Immature natural killer cell (primary cell): Measurements from ENCODE around the gene HIPK2. TPM values are rescaled to one million over a fixed set of nuclear protein-coding genes. Genes with fewer than 3 reads are reported as not detected.
A peak's percentile ranks its signal among the peaks of the same experiment; 100 is the strongest.

ENCODE experiments used
- DNase-seq, 3 donors: peaks; one replicate each; pipeline ENCODE4 v3.0.0; 2022; ENCODE audit warnings: mixed read lengths in 1 of 3
- H3K27ac Mint-ChIP-seq, 6 donors: one replicate each; pipeline ENCODE4 v1.8.0; 2020; ENCODE audit warnings: mixed read lengths in 6 of 6, mild to moderate bottlenecking in 5 of 6, inconsistent platforms in 4 of 6, moderate library complexity in 3 of 6
- H3K27me3 Mint-ChIP-seq, 3 donors: one replicate each; pipeline ENCODE4 v1.8.0; 2020 to 2021; ENCODE audit warnings: low read depth in 3 of 3, mild to moderate bottlenecking in 3 of 3, mixed read lengths in 3 of 3, moderate library complexity in 3 of 3, inconsistent platforms in 1 of 3
- H3K36me3 Mint-ChIP-seq, 3 donors: one replicate each; pipeline ENCODE4 v1.8.0; 2020; ENCODE audit warnings: mixed read lengths in 3 of 3, inconsistent platforms in 2 of 3, mild to moderate bottlenecking in 2 of 3
- H3K4me1 Mint-ChIP-seq, 2 donors: one replicate each; pipeline ENCODE4 v1.8.0; 2020; ENCODE audit warnings: inconsistent platforms in 2 of 2, mild to moderate bottlenecking in 2 of 2, mixed read lengths in 2 of 2, moderate library complexity in 1 of 2
- H3K4me3 Mint-ChIP-seq, 5 donors: one replicate each; pipeline ENCODE4 v1.8.0; 2020; ENCODE audit warnings: mild to moderate bottlenecking in 5 of 5, mixed read lengths in 5 of 5, inconsistent platforms in 3 of 5, moderate library complexity in 3 of 5
- H3K9me3 Mint-ChIP-seq, 6 donors: one replicate each; pipeline ENCODE4 v1.8.0; 2020; ENCODE audit warnings: mild to moderate bottlenecking in 6 of 6, mixed read lengths in 6 of 6, inconsistent platforms in 4 of 6, moderate library complexity in 3 of 6
- polyA plus RNA-seq, 3 donors: library from polyadenylated mRNA; unstranded; fragments of 300-500 nt; fragmentation: Illumina TruSeq; gene quantifications; one replicate each; pipeline ENCODE4 v1.2.3, GENCODE V29; 2021

HIPK2 gene
- polyA plus RNA-seq, 3 donors from 2014 or later = 3.5 to 14.2 (median 3.7) TPM

GRCh38 chr7:139669106-139670061 is 108.4 kb downstream of the HIPK2 start:
- Mint-ChIP-seq H3K27ac (peak overlapping the region in 4 of 6 donors; percentile 45 to 82 (median 76)), H3K4me3 (peak overlapping the region in 2 of 5 donors; percentile 24 to 39), H3K27me3 (peaks cover 0 to 3% (median 1%) of the 10 kb centered on the region in 3 donors), H3K36me3 (peaks cover 0 to 3% (median 0%) of the 10 kb centered on the region in 3 donors), H3K9me3 (no peaks in the 10 kb centered on the region), H3K4me1 (peaks cover 35 to 56% of the 10 kb centered on the region in 2 donors)
- no peak for DNase-seq

DNA sequence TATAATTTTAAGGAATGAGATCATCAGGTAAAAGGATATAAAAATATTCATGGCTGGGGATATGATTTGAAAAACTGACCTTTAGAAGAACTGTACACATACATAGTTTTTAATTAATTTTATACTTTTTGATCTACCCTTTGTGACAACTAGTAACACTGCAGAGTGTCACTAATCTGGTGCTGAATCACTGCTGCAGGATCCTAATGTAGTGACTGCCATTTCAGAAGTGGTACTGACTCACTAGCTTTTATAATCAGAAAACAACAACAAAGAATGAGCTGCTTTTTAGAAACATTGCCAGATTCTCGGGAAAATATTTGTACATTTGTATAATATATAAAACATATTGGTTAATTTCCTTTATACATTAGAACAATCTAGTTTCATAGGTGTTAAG is 110.4 kb downstream of the HIPK2 start:
- Mint-ChIP-seq H3K27ac (no peak overlapping the region), H3K4me1 (peaks cover 47 to 71% of the 10 kb centered on the region in 2 donors), H3K36me3 (peaks cover 0 to 4% (median 0%) of the 10 kb centered on the region in 3 donors), H3K27me3 (no peaks in the 10 kb centered on the region), H3K4me3 (no peak overlapping the region), H3K9me3 (no peaks in the 10 kb centered on the region)
- DNase-seq = no peak

GRCh38 chr7:139666501-139666900 is 111.3 kb downstream of the HIPK2 start:
- no peak for DNase-seq
- H3K9me3 Mint-ChIP-seq = no peaks in the 10 kb centered on the region
- H3K27me3 Mint-ChIP-seq = no peaks in the 10 kb centered on the region
- no peak overlapping the region for H3K27ac Mint-ChIP-seq
- no peak overlapping the region for H3K4me3 Mint-ChIP-seq
- peaks cover 0 to 4% (median 0%) of the 10 kb centered on the region in 3 donors for H3K36me3 Mint-ChIP-seq
- H3K4me1 Mint-ChIP-seq = peaks cover 56 to 74% of the 10 kb centered on the region in 2 donors

DNA sequence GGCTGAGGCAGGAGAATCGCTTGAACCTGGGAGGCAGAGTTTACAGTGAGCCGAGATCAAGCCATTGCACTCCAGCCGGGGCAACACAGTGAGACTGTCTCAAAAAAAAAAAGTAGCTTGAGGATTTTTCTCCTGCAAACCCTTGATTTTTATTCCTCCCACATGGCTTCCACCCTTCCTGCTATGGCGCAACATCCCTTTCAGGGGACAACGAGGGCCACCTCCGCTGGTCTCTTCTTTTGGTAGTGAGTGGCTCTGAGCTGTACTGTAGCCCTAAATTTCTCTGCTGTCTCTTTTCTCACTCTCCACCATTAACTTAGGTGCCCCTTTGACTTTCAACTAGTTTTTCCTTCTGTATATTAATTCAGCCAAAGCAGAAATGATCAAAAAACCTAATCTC is 113.4 kb downstream of the HIPK2 start:
- Mint-ChIP-seq H3K4me1 (peaks cover 67 to 86% of the 10 kb centered on the region in 2 donors), H3K4me3 (no peak overlapping the region), H3K27ac (peak overlapping the region in 4 of 6 donors; percentile 14 to 46 (median 33)), H3K36me3 (peaks cover 0 to 4% (median 0%) of the 10 kb centered on the region in 3 donors), H3K9me3 (no peaks in the 10 kb centered on the region), H3K27me3 (no peaks in the 10 kb centered on the region)
- no peak for DNase-seq

- H3K36me3 Mint-ChIP-seq = peaks cover 0 to 4% (median 0%) of the 10 kb centered on the region in 3 donors
- H3K4me1 Mint-ChIP-seq = peaks cover 64 to 86% of the 10 kb centered on the region in 2 donors
- H3K27ac Mint-ChIP-seq = peak overlapping the region in 4 of 6 donors; percentile 9 to 53 (median 28)
- no peaks in the 10 kb centered on the region for H3K9me3 Mint-ChIP-seq
- no peak for DNase-seq
- H3K4me3 Mint-ChIP-seq = peak overlapping the region in 2 of 5 donors; percentile 2 to 66
- H3K27me3 Mint-ChIP-seq = no peaks in the 10 kb centered on the region
Measured at GRCh38 chr7:139663608-139664177, 114.1 kb downstream of the HIPK2 start.

DNA sequence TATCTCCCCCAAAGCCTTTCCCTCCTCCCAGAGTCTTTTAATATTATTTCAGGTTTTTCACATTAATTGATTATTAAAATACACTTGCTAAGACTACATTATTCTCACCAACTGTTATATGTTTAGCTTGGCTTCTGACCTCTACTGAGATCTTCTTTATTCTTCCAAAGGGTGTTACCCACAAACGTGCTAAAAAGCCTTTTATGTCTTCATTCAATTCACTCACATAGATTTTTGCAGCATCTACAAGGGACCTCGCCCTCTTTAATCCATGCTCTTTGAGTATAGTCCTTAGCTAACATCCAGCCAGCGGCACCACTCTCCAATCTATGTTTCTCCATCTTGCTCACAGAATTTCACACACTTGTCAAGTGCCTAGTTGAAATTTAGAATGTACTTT is 115.9 kb downstream of the HIPK2 start:
- Mint-ChIP-seq H3K4me3 (peak overlapping the region; percentile 6 to 53 (median 41)), H3K9me3 (no peaks in the 10 kb centered on the region), H3K4me1 (peaks cover 74 to 94% of the 10 kb centered on the region in 2 donors), H3K27me3 (peaks cover 0 to 2% (median 0%) of the 10 kb centered on the region in 3 donors), H3K36me3 (peaks cover 0 to 4% (median 0%) of the 10 kb centered on the region in 3 donors), H3K27ac (peak overlapping the region in 4 of 6 donors; percentile 2 to 40 (median 17))
- DNase-seq = no peak

- DNase-seq = no peak
- Mint-ChIP-seq H3K4me1 (peaks cover 81 to 96% of the 10 kb centered on the region in 2 donors), H3K27me3 (peaks cover 0 to 2% (median 0%) of the 10 kb centered on the region in 3 donors), H3K4me3 (peak overlapping the region in 1 of 5 donors; percentile 25), H3K36me3 (peaks cover 0 to 4% (median 0%) of the 10 kb centered on the region in 3 donors), H3K9me3 (no peaks in the 10 kb centered on the region), H3K27ac (peak overlapping the region in 4 of 6 donors; percentile 3 to 23 (median 17))
Measured at GRCh38 chr7:139661043-139661440, 116.8 kb downstream of the HIPK2 start.

- Mint-ChIP-seq H3K27ac (peak overlapping the region in 4 of 6 donors; percentile 3 to 69 (median 30)), H3K4me1 (peaks cover 81 to 96% of the 10 kb centered on the region in 2 donors), H3K9me3 (no peaks in the 10 kb centered on the region), H3K36me3 (peaks cover 0 to 4% (median 0%) of the 10 kb centered on the region in 3 donors), H3K27me3 (peaks cover 0 to 2% (median 0%) of the 10 kb centered on the region in 3 donors), H3K4me3 (no peak overlapping the region)
- DNase-seq = no peak
Measured at GRCh38 chr7:139660317-139661042, 117.3 kb downstream of the HIPK2 start.

DNA sequence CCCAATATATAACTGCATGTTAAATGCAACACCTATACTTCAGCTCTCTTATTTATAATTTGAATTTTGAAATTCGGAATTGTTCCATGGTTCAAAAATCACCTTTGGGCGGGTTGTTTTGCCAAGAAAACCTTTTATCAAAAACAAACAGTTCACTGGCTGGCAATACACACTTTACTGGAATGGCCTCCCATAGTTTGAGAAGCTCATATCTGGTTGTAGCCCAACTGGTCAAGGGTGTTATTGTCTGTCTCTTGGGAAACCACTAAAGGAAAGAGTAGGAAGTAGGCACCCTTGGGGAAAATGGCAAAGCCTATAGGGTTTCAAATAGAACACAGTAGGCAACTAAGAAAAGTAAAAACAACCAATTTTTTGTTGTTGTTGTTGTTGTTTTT is 117.9 kb downstream of the HIPK2 start:
- Mint-ChIP-seq H3K27me3 (peaks cover 0 to 5% (median 2%) of the 10 kb centered on the region in 3 donors), H3K4me3 (no peak overlapping the region), H3K9me3 (no peaks in the 10 kb centered on the region), H3K4me1 (peaks cover 82 to 97% of the 10 kb centered on the region in 2 donors), H3K27ac (peak overlapping the region in 3 of 6 donors; percentile 39 to 79 (median 62)), H3K36me3 (peaks cover 0 to 4% (median 0%) of the 10 kb centered on the region in 3 donors)
- no peak for DNase-seq

DNA sequence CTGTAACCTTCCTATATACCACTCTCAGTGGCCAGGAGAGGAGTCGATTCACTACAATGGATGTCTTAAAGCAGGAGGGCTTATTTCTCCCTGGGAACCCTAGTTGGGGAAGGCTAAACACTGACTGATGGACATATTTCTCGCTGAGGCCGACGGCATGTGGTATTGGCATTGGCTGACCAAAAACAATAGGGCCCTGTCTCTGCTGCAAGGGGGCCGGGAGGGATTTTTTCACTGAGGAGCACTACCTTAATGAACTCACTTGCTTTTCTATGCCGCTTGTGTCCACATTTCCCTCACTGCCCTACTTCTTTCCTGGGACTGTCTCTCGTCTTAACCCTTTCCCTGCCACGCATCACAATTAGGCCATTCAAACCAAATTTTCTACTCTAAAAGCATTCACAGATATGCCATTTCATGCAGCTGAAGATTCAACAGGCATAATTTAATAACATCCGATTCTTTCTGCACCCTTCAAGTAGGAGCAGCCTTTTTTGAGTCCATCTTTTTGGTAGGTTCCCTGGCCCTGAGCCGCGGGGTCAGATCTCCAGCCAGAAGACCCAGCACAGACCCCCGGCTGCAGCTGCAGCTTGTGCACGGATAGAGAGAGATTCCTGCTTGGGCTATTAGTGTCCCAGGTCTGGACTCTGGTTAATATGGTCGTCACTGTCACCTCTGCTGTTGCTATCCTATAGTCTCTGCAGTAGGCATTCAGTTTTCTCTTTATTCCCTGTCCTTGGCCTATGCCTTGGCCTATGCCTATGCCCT is 118.7 kb downstream of the HIPK2 start:
- DNase-seq = no peak
- no peak overlapping the region for H3K4me3 Mint-ChIP-seq
- H3K27me3 Mint-ChIP-seq = peaks cover 0 to 5% (median 2%) of the 10 kb centered on the region in 3 donors
- H3K4me1 Mint-ChIP-seq = peaks cover 82 to 94% of the 10 kb centered on the region in 2 donors
- H3K9me3 Mint-ChIP-seq = no peaks in the 10 kb centered on the region
- peaks cover 0 to 4% (median 0%) of the 10 kb centered on the region in 3 donors for H3K36me3 Mint-ChIP-seq
- H3K27ac Mint-ChIP-seq = peak overlapping the region; percentile 20 to 77 (median 52)

- Mint-ChIP-seq H3K4me1 (peaks cover 74 to 86% of the 10 kb centered on the region in 2 donors), H3K27ac (peak overlapping the region in 5 of 6 donors; percentile 51 to 77 (median 62))
Measured at GRCh38 chr7:139658296-139658695, 119.5 kb downstream of the HIPK2 start.

DNA sequence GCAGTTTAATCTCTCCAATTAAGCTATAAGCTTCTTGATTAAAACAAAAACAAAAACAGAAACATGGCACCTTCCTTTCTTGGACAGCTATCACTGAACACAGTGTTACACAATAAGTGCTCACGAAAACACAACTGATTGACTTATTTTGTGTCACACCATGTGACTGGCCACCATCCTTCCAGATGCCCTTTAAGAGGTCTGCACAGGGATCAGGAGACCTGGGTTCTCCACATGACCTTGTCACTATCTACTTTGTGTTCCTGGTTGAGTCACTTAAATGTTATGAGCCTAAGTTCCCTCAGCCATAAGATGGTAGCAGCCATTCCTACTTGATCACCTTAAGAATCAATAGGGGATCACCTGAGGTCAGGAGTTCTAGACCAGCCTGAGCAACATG is 120.1 kb downstream of the HIPK2 start:
- DNase-seq = no peak
- Mint-ChIP-seq H3K4me3 (no peak overlapping the region), H3K27me3 (peaks cover 0 to 5% (median 2%) of the 10 kb centered on the region in 3 donors), H3K27ac (peak overlapping the region in 5 of 6 donors; percentile 39 to 76 (median 57)), H3K9me3 (no peaks in the 10 kb centered on the region), H3K36me3 (no peaks in the 10 kb centered on the region), H3K4me1 (peaks cover 71 to 81% of the 10 kb centered on the region in 2 donors)

More at GRCh38 chr7:139658296-139658695, 119.5 kb downstream of the HIPK2 start:
- Mint-ChIP-seq H3K36me3 (no peaks in the 10 kb centered on the region), H3K27me3 (peaks cover 0 to 5% (median 2%) of the 10 kb centered on the region in 3 donors), H3K9me3 (no peaks in the 10 kb centered on the region), H3K4me3 (no peak overlapping the region)
- DNase-seq = no peak
